SK-N-MC (cell line): ENCODE measurements around the gene PGPEP1.

Source experiments
- EZH2 ChIP-seq: fragments of 200-600 bp; sonication (generic); IDR thresholded peaks from one replicate; pipeline ENCODE4 v1.6.1; 2017; ENCODE audit warnings: antibody characterized with exemption
- FOXP2 ChIP-seq: optimal IDR thresholded peaks from 2 replicates; pipeline ENCODE3; 2011; ENCODE audit warnings: mild to moderate bottlenecking, moderate library complexity; ENCODE audit not compliant: insufficient read depth; ENCODE audit errors: extremely low read length, control extremely low read depth
- POLR2AphosphoS5 ChIP-seq: IDR thresholded peaks from 2 replicates; pipeline ENCODE4 v1.6.1; 2012; ENCODE audit warnings: mild to moderate bottlenecking, low read depth, low read length, borderline replicate concordance

- TF ChIP-seq EZH2 (no peak), POLR2AphosphoS5 (no peak), FOXP2 (no peak)
Observed at GRCh38 chr19:18332917-18333530, 7.4 kb upstream of the PGPEP1 start.
